OCI-LY7 (cell line): ENCODE data around the gene GMDS. TPM values are rescaled to one million over a fixed set of nuclear protein-coding genes. Genes with fewer than 3 reads are reported as not detected.

Experiments used
- BruUV-seq: library from RNA; stranded (reverse); fragments of 400-500 nt; replicated peaks from 2 replicates; lab custom pipeline; 2021; lab: Mats Ljungman, UMichigan
- CTCF ChIA-PET: fragments of 300-600 bp; sonication (Branson Sonifier 250); formaldehyde crosslinking; loops from one replicate; lab custom pipeline; 2022; ENCODE audit warnings: antibody characterized with exemption; ENCODE audit not compliant: unreplicated experiment; lab: Charles Lee
- POLR2A ChIA-PET: fragments of 300-600 bp; sonication (Branson Sonifier 250); formaldehyde crosslinking; loops from one replicate; lab custom pipeline; 2022; ENCODE audit warnings: antibody characterized with exemption; lab: Charles Lee
- DNase-seq: peaks from one replicate; pipeline ENCODE4 v3.0.0-alpha.2; 2015; ENCODE audit warnings: low spot score
- H2AFZ ChIP-seq: fragments of 200-600 bp; sonication (generic), shearing (Covaris generic); 2 replicates; pipeline ENCODE4 v1.6.1; 2014; ENCODE audit warnings: mild to moderate bottlenecking, antibody characterized with exemption, low read length, moderate library complexity
- H3K27ac ChIP-seq: fragments of 200-600 bp; sonication (generic); 2 replicates; pipeline ENCODE4 v1.5.1; 2014; ENCODE audit warnings: mixed run types, low read depth, mild to moderate bottlenecking, moderate library complexity, low read length, inconsistent platforms; ENCODE audit not compliant: poor library complexity, severe bottlenecking
- H3K36me3 ChIP-seq: fragments of 200-600 bp; sonication (generic); 2 replicates; pipeline ENCODE4 v1.6.1; 2014; ENCODE audit warnings: mild to moderate bottlenecking, antibody characterized with exemption, low read length, moderate library complexity, mixed read lengths; ENCODE audit not compliant: insufficient read depth
- H3K4me1 ChIP-seq: fragments of 200-600 bp; sonication (generic); 2 replicates; pipeline ENCODE4 v1.5.1; 2014; ENCODE audit warnings: mild to moderate bottlenecking, low read length; ENCODE audit not compliant: insufficient read depth, poor library complexity, severe bottlenecking
- H3K4me2 ChIP-seq: fragments of 200-600 bp; sonication (generic); 2 replicates; pipeline ENCODE4 v1.6.1; 2014; ENCODE audit warnings: mild to moderate bottlenecking, low read length
- H3K4me3 ChIP-seq: fragments of 200-600 bp; sonication (generic); 2 replicates; pipeline ENCODE4 v1.5.1; 2014; ENCODE audit warnings: mild to moderate bottlenecking, low read depth, low read length; ENCODE audit not compliant: poor library complexity, severe bottlenecking
- H3K79me2 ChIP-seq: fragments of 200-600 bp; sonication (generic); 2 replicates; pipeline ENCODE4 v1.6.1; 2016; ENCODE audit warnings: low read depth, mild to moderate bottlenecking, low read length, moderate library complexity, mixed read lengths; ENCODE audit not compliant: insufficient read depth
- H3K9me2 ChIP-seq: fragments of 200-600 bp; sonication (generic); 2 replicates; pipeline ENCODE4 v1.6.1; 2016; ENCODE audit warnings: mild to moderate bottlenecking, low read length, mixed read lengths; ENCODE audit not compliant: insufficient read depth
- H3K9me3 ChIP-seq: fragments of 200-600 bp; sonication (generic); 2 replicates; pipeline ENCODE4 v1.6.1; 2014; ENCODE audit warnings: mild to moderate bottlenecking, mixed run types, low read length, mixed read lengths
- H4K20me1 ChIP-seq: fragments of 200-600 bp; sonication (generic); 2 replicates; pipeline ENCODE4 v1.6.1; 2014; ENCODE audit warnings: mild to moderate bottlenecking, antibody characterized with exemption, low read length, moderate library complexity, mixed read lengths; ENCODE audit not compliant: insufficient read depth
- CTCF ChIP-seq: fragments of 200-600 bp; sonication (generic); conservative IDR thresholded peaks from 2 replicates; pipeline ENCODE4 v1.5.1; 2014; ENCODE audit warnings: mild to moderate bottlenecking, antibody characterized with exemption, low read length, moderate library complexity, mixed read lengths
- EZH2phosphoT487 ChIP-seq: fragments of 200-600 bp; sonication (generic); IDR thresholded peaks from 2 replicates; pipeline ENCODE4 v1.6.1; 2018; ENCODE audit warnings: low read depth, borderline replicate concordance, mild to moderate bottlenecking, mixed run types, antibody characterized with exemption, low read length, moderate library complexity, mixed read lengths
- intact Hi-C: fragments of 100-400 bp; cut with micrococcal nuclease; formaldehyde crosslinking; loops from one replicate; pipeline ENCODE4 v1.10.0; 2022; ENCODE audit not compliant: unreplicated experiment
- total RNA-seq, 2 experiments: library from RNA; depleted of rRNA in 1 of 2; stranded (reverse); fragments of >200 nt in 1 of 2; shearing (Covaris generic) in 1 of 2; gene quantifications; 2 replicates each; pipeline ENCODE4 v1.2.3, GENCODE V29; 2014 to 2022

Gene GMDS
- total RNA-seq, 2 experiments from 2014 or later = 9.9 to 26.8 TPM

- ChIA-PET CTCF (no interaction called here), POLR2A (no interaction called here)
- peak; percentile 39 for DNase-seq
- Histone ChIP-seq H3K36me3 (no peaks in the 10 kb centered on the region), H3K4me3 (no peak overlapping the region), H3K4me1 (peaks cover 3% of the 10 kb centered on the region), H3K9me2 (no peaks in the 10 kb centered on the region), H3K4me2 (no peak overlapping the region), H4K20me1 (peaks cover 9% of the 10 kb centered on the region), H2AFZ (no peak overlapping the region), H3K79me2 (no peaks in the 10 kb centered on the region), H3K9me3 (no peaks in the 10 kb centered on the region), H3K27ac (no peak overlapping the region)
- no TSS peak for BruUV-seq
- TF ChIP-seq CTCF (no peak), EZH2phosphoT487 (no peak)
- intact Hi-C loops = no loop called here
Observed at GRCh38 chr6:2028457-2029038, 216.9 kb downstream of the GMDS start.

GRCh38 chr6:2026133-2026532, 219.3 kb downstream of the GMDS start:
- no peak overlapping the region for H2AFZ ChIP-seq
- H3K79me2 ChIP-seq = no peaks in the 10 kb centered on the region
- H3K9me2 ChIP-seq = no peaks in the 10 kb centered on the region
- CTCF ChIA-PET = no interaction called here
- H3K4me1 ChIP-seq = peaks cover 3% of the 10 kb centered on the region
- H3K9me3 ChIP-seq = no peaks in the 10 kb centered on the region
- POLR2A ChIA-PET = no interaction called here
- no peaks in the 10 kb centered on the region for H3K36me3 ChIP-seq
- H3K4me2 ChIP-seq = no peak overlapping the region
- intact Hi-C loops = no loop called here
- DNase-seq = no peak
- no TSS peak for BruUV-seq
- H3K27ac ChIP-seq = no peak overlapping the region
- no peak overlapping the region for H3K4me3 ChIP-seq
- TF ChIP-seq EZH2phosphoT487 (no peak), CTCF (no peak)
- peaks cover 9% of the 10 kb centered on the region; the same call in 1 of the 2 replicates for H4K20me1 ChIP-seq

GRCh38 chr6:2021713-2022125, 223.7 kb downstream of the GMDS start:
- no peaks in the 10 kb centered on the region for H3K4me1 ChIP-seq
- DNase-seq = no peak
- CTCF ChIA-PET = interaction anchor here (0.6 kb wide), 1 partner anchor 9 kb away, joined by 3 read pairs; no protein-coding TSS in a partner anchor
- POLR2A ChIA-PET = no interaction called here
- intact Hi-C loops = no loop called here
- no peaks in the 10 kb centered on the region for H3K79me2 ChIP-seq
- H3K4me2 ChIP-seq = no peak overlapping the region
- H3K27ac ChIP-seq = no peak overlapping the region
- H3K4me3 ChIP-seq = no peak overlapping the region
- no peak overlapping the region for H2AFZ ChIP-seq
- no peaks in the 10 kb centered on the region for H3K9me3 ChIP-seq
- H3K36me3 ChIP-seq = no peaks in the 10 kb centered on the region
- BruUV-seq = no TSS peak
- H3K9me2 ChIP-seq = no peaks in the 10 kb centered on the region
- no peak for TF ChIP-seq CTCF
- TF ChIP-seq EZH2phosphoT487 = no peak
- H4K20me1 ChIP-seq = no peaks in the 10 kb centered on the region
